ENCODE results near the gene ABHD14A. TPM values are rescaled to one million over a fixed set of nuclear protein-coding genes. Genes with fewer than 3 reads are reported as not detected.

Gene ABHD14A
- total RNA-seq, 5 donors from 2014 or later (not counting 1 experiment from before 2014, with no cell fraction given), result 14.3 to 26.5 (median 20.8) TPM

DNA sequence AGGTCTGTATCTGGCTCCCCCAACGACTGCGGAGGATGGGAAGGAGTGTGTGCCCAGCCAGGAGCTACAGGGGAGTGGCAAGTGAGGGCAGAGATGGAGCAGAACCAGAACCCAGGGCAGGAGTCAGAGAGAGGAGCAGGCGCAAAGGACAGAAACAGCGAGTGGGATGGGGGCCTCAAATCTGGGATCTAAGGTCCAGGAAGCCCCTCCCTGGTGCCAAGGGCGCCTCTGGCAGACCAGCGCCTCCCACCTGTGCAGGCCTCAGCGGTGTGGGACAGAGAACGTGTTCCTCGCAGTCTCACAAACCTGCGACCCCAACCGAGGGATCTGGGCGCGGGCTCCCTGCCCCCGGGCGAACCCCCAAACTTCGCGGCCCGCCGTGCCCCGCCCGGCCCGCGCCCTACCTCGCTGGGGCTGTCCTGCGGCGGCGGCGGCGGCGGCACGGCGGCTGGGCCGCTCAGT lies 7.9 kb upstream of the ABHD14A start:
- H3K36me3 ChIP-seq (ENCODE audit: control insufficient read depth in 2 of 2, extremely low read depth in 1 of 2, insufficient read depth in 1 of 2, low read length in 1 of 2), result peaks cover 0 to 3% of the 10 kb centered on the region in 2 donors
- ATAC-seq (replicated peaks in 1 of 4) (peak; percentile 67 to 74 (median 68)), DNase-seq (peak in 2 of 35 experiments; percentile 29 to 30)
- no peaks in the 10 kb centered on the region for H3K27me3 ChIP-seq (replicated peaks in 1 of 2; ENCODE audit: control insufficient read depth in 2 of 2, extremely low read depth in 1 of 2, insufficient read depth in 2 of 2, low read length in 1 of 2)
- peak overlapping the region; percentile 64 to 81 for H3K27ac Mint-ChIP-seq
- peaks cover 28 to 46% (median 33%) of the 10 kb centered on the region in 3 donors for H3K4me1 Mint-ChIP-seq
- no peaks in the 10 kb centered on the region for H3K36me3 Mint-ChIP-seq
- CTCF ChIA-PET, result interaction anchor here in 1 of 2 donors (1.5 kb wide), 1 partner anchor 25 kb away, joined by 3 read pairs; the partner anchor contains the start of genes PARP3 and RRP9
- no peaks in the 10 kb centered on the region for H3K27me3 Mint-ChIP-seq
- H3K9me3 Mint-ChIP-seq, result no peaks in the 10 kb centered on the region
- H3K9me3 ChIP-seq, result no peaks in the 10 kb centered on the region
- peak overlapping the region; percentile 53 to 71 for H3K4me3 ChIP-seq (ENCODE audit: control insufficient read depth in 1 of 2, extremely low read depth in 1 of 2, low read length in 1 of 2)
- H3K4me3 Mint-ChIP-seq, result peak overlapping the region; percentile 72 to 79 (median 77)
- H3K27ac ChIP-seq (ENCODE audit: low read length), result no peak overlapping the region
- 3% methylated on average over 30 of the region's 33 CpGs for WGBS (ENCODE audit: insufficient coverage)
- POLR2A ChIA-PET, result interaction anchor here in 1 of 2 donors (0.6 kb wide), 1 partner anchor 576 kb away, joined by 4 read pairs; no protein-coding TSS in a partner anchor
- peaks cover 4 to 40% of the 10 kb centered on the region in 2 experiments for H3K4me1 ChIP-seq (ENCODE audit: control insufficient read depth in 1 of 2, extremely low read depth in 1 of 2, insufficient read depth in 2 of 2, low read length in 2 of 2)

DNA sequence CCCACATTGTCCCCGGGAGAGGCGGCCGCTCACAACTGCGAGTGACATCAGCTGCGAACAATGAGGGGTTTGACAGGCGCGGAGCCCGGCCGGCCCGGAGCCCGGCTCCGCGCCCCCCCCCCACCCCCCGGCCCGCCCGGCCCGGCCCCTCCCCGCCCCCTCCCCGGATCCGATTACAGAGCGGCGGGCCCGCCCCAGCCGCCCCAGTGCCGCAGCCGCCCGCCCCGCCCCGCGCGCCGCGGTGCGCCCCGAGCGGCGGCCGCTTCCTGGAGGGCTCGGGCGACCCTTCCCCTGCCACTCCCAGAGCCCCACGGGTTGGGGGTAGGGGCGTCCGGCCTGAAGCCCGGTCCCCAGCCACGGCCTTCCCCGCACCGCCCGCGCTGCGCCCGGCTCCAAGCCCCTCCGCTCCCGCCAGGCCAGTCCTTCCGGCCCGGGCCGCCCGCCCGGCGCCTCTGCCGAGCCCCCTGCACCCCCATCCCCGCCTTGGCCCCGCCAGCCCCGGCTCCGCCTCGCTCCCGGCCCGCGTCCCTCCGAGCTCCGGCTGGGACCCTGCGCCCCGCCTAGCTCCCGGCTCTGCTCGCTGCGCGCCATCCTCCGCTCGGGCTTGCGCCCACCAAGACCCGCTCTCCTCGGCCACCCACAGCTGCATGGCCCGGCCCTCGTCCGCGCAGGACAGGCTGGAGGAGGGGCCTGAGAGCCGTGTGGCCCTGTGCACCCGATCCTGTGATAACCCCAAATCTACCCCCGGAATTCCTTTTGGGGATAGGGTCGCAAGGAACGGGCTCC lies 7.3 kb upstream of the ABHD14A start, which contains the start of gene PCBP4:
PCBP4 (minus strand) TSS at position 71 of the 786 bp plus-strand sequence. CDS start 6,214 bp downstream, outside the sequence.
- Mint-ChIP-seq H3K27me3 (no peaks in the 10 kb centered on the region), H3K9me3 (no peaks in the 10 kb centered on the region), H3K4me1 (peaks cover 30 to 46% (median 37%) of the 10 kb centered on the region in 3 donors), H3K27ac (peak within 1 kb of the TSS; percentile 81 to 83), H3K36me3 (no peaks in the 10 kb centered on the region), H3K4me3 (peak within 1 kb of the TSS; percentile 72 to 90 (median 86))
- peak within 1 kb of the TSS; percentile 52 for H3K27ac ChIP-seq (ENCODE audit: low read length)
- H3K27me3 ChIP-seq (replicated peaks in 1 of 2; ENCODE audit: control insufficient read depth in 2 of 2, extremely low read depth in 1 of 2, insufficient read depth in 2 of 2, low read length in 1 of 2), result no peaks in the 10 kb centered on the region
- ChIA-PET POLR2A (no interaction called here), CTCF (interaction anchor here in 1 of 2 donors (1.5 kb wide), 1 partner anchor 26 kb away, joined by 3 read pairs; the partner anchor contains the start of genes PARP3 and RRP9)
- DNase-seq, result peak in 11 of 35 experiments; percentile 3 to 55 (median 34)
- peak; percentile 78 to 80 (median 78) for ATAC-seq (replicated peaks in 1 of 4)
- peaks cover 0 to 3% of the 10 kb centered on the region in 2 donors for H3K36me3 ChIP-seq (ENCODE audit: control insufficient read depth in 2 of 2, extremely low read depth in 1 of 2, insufficient read depth in 1 of 2, low read length in 1 of 2)
- peak within 1 kb of the TSS; percentile 53 to 71 for H3K4me3 ChIP-seq (ENCODE audit: control insufficient read depth in 1 of 2, extremely low read depth in 1 of 2, low read length in 1 of 2)
- H3K9me3 ChIP-seq, result no peaks in the 10 kb centered on the region
- peaks cover 4 to 40% of the 10 kb centered on the region in 2 experiments for H3K4me1 ChIP-seq (ENCODE audit: control insufficient read depth in 1 of 2, extremely low read depth in 1 of 2, insufficient read depth in 2 of 2, low read length in 2 of 2)
- WGBS (ENCODE audit: insufficient coverage), result under 1% methylated on average over 54 of the region's 90 CpGs

DNA sequence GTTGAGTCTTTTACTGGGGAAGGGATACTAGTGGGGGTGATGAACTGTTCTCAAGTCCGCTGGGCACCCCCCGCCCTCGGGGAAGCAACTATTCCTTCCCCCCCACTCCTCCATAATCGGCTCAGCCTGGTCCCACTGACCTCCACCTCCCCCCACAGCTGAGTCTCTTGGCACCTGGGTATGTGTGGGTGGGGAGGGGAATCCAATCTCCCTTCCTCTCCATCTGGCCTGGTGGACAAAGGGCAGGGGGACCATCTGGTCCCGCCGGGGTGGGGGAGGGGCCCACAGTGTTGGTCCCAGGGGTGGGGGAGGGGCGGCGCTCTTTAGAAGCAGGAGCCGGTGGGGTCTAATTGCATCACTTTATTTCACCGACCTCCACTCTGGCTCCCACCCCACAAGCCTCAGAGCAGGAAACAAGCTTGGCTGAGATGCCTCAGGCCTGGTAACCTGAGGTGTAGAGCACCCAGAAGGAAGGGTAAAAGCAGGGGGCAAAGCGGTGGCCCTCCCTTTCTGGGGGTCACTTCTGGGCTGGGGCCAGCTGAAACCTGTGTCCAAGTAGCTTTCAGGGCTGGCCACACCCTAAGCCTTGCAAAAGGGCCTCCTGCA lies 6.6 kb upstream of the ABHD14A start:
- H3K4me3 ChIP-seq (ENCODE audit: control insufficient read depth in 1 of 2, extremely low read depth in 1 of 2, low read length in 1 of 2), result peak overlapping the region in 1 of 2 donors; percentile 46
- POLR2A ChIA-PET, result no interaction called here

DNA sequence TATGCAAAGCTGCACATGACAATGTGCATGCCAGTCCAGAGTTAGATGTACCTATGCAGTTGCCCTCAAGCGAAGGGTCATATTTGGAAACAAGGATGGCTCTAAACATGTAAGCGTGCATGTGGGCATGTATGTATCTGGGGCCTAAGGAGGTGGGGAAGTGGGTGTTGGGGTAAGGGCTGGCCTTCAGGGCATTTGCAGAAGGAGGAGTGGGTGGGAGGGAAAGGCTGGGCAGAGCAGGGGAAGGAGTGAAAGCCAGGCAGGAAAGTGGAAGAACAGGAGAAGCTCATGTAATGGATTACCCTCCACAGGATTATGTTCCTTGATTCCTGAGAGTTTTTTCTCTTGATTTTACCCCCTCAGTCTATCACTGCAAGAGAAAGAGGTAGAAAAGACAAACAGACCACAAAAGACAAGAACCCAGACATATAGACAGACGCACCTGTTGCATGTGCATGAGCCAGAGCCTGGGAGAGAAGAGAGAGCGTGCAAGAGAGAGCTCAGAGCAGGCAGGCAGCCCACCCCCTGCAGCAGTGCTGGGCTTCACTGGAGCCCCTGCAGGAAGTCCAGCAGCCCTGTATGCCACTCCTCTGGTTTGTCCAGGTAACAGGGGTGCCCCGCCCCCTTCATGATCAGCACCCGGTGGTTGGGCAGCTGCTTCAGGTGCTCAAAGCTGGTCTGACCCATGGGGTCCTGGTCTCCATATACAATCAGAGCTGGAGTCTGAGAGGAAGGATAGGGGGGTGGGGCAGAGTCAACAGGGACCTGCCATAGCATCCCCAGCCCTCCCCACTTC lies 5.8 kb upstream of the ABHD14A start:
- Histone ChIP-seq H3K27me3 (replicated peaks in 1 of 2; ENCODE audit: control insufficient read depth in 2 of 2, extremely low read depth in 1 of 2, insufficient read depth in 2 of 2, low read length in 1 of 2) (no peaks in the 10 kb centered on the region), H3K36me3 (ENCODE audit: control insufficient read depth in 2 of 2, extremely low read depth in 1 of 2, insufficient read depth in 1 of 2, low read length in 1 of 2) (peaks cover 0 to 3% of the 10 kb centered on the region in 2 donors), H3K4me3 (ENCODE audit: control insufficient read depth in 1 of 2, extremely low read depth in 1 of 2, low read length in 1 of 2) (no peak overlapping the region), H3K4me1 (ENCODE audit: control insufficient read depth in 1 of 2, extremely low read depth in 1 of 2, insufficient read depth in 2 of 2, low read length in 2 of 2) (peaks cover 5 to 55% of the 10 kb centered on the region in 2 experiments), H3K9me3 (no peaks in the 10 kb centered on the region), H3K27ac (ENCODE audit: low read length) (no peak overlapping the region)
- peaks cover 36 to 54% (median 45%) of the 10 kb centered on the region in 3 donors for H3K4me1 Mint-ChIP-seq
- ChIA-PET CTCF (interaction anchor here (0.6 to 0.9 kb wide), 2 partner anchors 13 to 169 kb away, joined by 3 read pairs; no protein-coding TSS in a partner anchor), POLR2A (no interaction called here)
- ATAC-seq (replicated peaks in 1 of 4), result no peak
- H3K27me3 Mint-ChIP-seq, result no peaks in the 10 kb centered on the region
- H3K36me3 Mint-ChIP-seq, result no peaks in the 10 kb centered on the region
- no peaks in the 10 kb centered on the region for H3K9me3 Mint-ChIP-seq
- 92% methylated on average over 5 of the region's 6 CpGs for WGBS (ENCODE audit: insufficient coverage)
- peak overlapping the region; percentile 83 to 85 for H3K27ac Mint-ChIP-seq
- H3K4me3 Mint-ChIP-seq, result peak overlapping the region; percentile 70 to 90 (median 70)
- no peak for DNase-seq

More for the DNA sequence above, 6.6 kb upstream of the ABHD14A start:
- Mint-ChIP-seq H3K4me1 (peaks cover 31 to 46% (median 37%) of the 10 kb centered on the region in 3 donors), H3K36me3 (no peaks in the 10 kb centered on the region), H3K9me3 (no peaks in the 10 kb centered on the region), H3K27me3 (no peaks in the 10 kb centered on the region), H3K27ac (peak overlapping the region; percentile 61 to 83), H3K4me3 (peak overlapping the region; percentile 70 to 90 (median 86))
- ATAC-seq (replicated peaks in 1 of 4) (no peak), DNase-seq (no peak)
- CTCF ChIA-PET, result interaction anchor here in 1 of 2 donors (1.5 kb wide), 1 partner anchor 26 kb away, joined by 3 read pairs; the partner anchor contains the start of genes PARP3 and RRP9
- WGBS (ENCODE audit: insufficient coverage), result 100% methylated on average over 1 of the region's 11 CpGs
- H3K9me3 ChIP-seq, result no peaks in the 10 kb centered on the region
- H3K27me3 ChIP-seq (replicated peaks in 1 of 2; ENCODE audit: control insufficient read depth in 2 of 2, extremely low read depth in 1 of 2, insufficient read depth in 2 of 2, low read length in 1 of 2), result no peaks in the 10 kb centered on the region
- peaks cover 4 to 47% of the 10 kb centered on the region in 2 experiments for H3K4me1 ChIP-seq (ENCODE audit: control insufficient read depth in 1 of 2, extremely low read depth in 1 of 2, insufficient read depth in 2 of 2, low read length in 2 of 2)
- H3K27ac ChIP-seq (ENCODE audit: low read length), result peak overlapping the region; percentile 52
- peaks cover 0 to 3% of the 10 kb centered on the region in 2 donors for H3K36me3 ChIP-seq (ENCODE audit: control insufficient read depth in 2 of 2, extremely low read depth in 1 of 2, insufficient read depth in 1 of 2, low read length in 1 of 2)

DNA sequence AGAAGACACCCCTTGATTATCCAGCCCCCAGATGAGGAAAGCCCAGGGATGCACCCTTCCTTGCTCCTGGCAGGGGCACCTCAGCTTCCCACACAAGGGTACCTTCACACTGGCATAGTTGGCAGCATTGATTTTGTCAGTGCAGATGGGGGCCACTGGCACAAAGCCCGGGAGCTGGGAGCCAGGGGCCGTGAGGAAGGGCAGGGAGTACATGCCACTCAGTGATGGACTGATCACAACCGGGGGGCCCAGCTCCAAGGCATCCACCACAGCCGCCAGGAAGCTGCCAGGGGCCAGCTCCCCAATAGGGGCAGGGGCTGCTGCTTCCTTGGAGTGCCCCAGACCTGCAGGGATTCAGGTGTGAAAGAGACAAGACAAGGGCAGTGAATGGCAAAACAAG lies 5.0 kb upstream of the ABHD14A start:
- H3K9me3 ChIP-seq, result no peaks in the 10 kb centered on the region
- no peak overlapping the region for H3K27ac ChIP-seq (ENCODE audit: low read length)
- H3K36me3 ChIP-seq (ENCODE audit: control insufficient read depth in 2 of 2, extremely low read depth in 1 of 2, insufficient read depth in 1 of 2, low read length in 1 of 2), result peaks cover 0 to 3% of the 10 kb centered on the region in 2 donors
- no peak overlapping the region for H3K4me3 Mint-ChIP-seq
- CTCF ChIA-PET, result interaction anchor here in 1 of 2 donors (0.9 kb wide), 1 partner anchor 13 kb away, joined by 3 read pairs; no protein-coding TSS in a partner anchor
- DNase-seq (no peak), ATAC-seq (replicated peaks in 1 of 4) (no peak)
- WGBS (ENCODE audit: insufficient coverage), result 89% methylated on average over 4 of the region's 4 CpGs
- H3K4me1 Mint-ChIP-seq, result peaks cover 39 to 57% (median 50%) of the 10 kb centered on the region in 3 donors
- no peaks in the 10 kb centered on the region for H3K27me3 ChIP-seq (replicated peaks in 1 of 2; ENCODE audit: control insufficient read depth in 2 of 2, extremely low read depth in 1 of 2, insufficient read depth in 2 of 2, low read length in 1 of 2)
- H3K36me3 Mint-ChIP-seq, result no peaks in the 10 kb centered on the region
- H3K27ac Mint-ChIP-seq, result peak overlapping the region in 1 of 2 donors; percentile 64
- peaks cover 13 to 59% of the 10 kb centered on the region in 2 experiments for H3K4me1 ChIP-seq (ENCODE audit: control insufficient read depth in 1 of 2, extremely low read depth in 1 of 2, insufficient read depth in 2 of 2, low read length in 2 of 2)
- POLR2A ChIA-PET, result no interaction called here
- H3K9me3 Mint-ChIP-seq, result no peaks in the 10 kb centered on the region
- H3K4me3 ChIP-seq (ENCODE audit: control insufficient read depth in 1 of 2, extremely low read depth in 1 of 2, low read length in 1 of 2), result no peak overlapping the region
- no peaks in the 10 kb centered on the region for H3K27me3 Mint-ChIP-seq

All from T-cell (primary cell).